Endodermal cell (in vitro differentiated cells): ENCODE results near the gene KRT72. TPM values are rescaled to one million over a fixed set of nuclear protein-coding genes. Genes with fewer than 3 reads are reported as not detected.

Experiments used
- DNase-seq: peaks from one replicate; pipeline ENCODE4 v3.0.0-alpha.2; 2017
- H3K27ac ChIP-seq: 2 replicates; pipeline ENCODE4 v1.5.1; 2013; ENCODE audit warnings: mild to moderate bottlenecking, low read depth, low read length, moderate library complexity
- H3K27me3 ChIP-seq: 2 replicates; pipeline ENCODE4 v1.6.1; 2013; ENCODE audit warnings: mild to moderate bottlenecking, low read length, moderate library complexity; ENCODE audit not compliant: insufficient read depth, control insufficient read depth, poor library complexity, severe bottlenecking
- H3K36me3 ChIP-seq: 2 replicates; pipeline ENCODE4 v1.7.0; 2013; ENCODE audit warnings: mild to moderate bottlenecking, low read length, moderate library complexity; ENCODE audit not compliant: control insufficient read depth, insufficient read depth
- H3K4me1 ChIP-seq: one replicate; pipeline ENCODE4 v1.7.0; 2013; ENCODE audit warnings: low read length; ENCODE audit not compliant: control insufficient read depth, insufficient read depth
- H3K4me3 ChIP-seq: 2 replicates; pipeline ENCODE4 v1.5.1; 2013; ENCODE audit warnings: mild to moderate bottlenecking, low read length, moderate library complexity
- H3K9ac ChIP-seq: 2 replicates; pipeline ENCODE4 v1.6.1; 2013; ENCODE audit warnings: mild to moderate bottlenecking, low read length, moderate library complexity; ENCODE audit not compliant: poor library complexity, severe bottlenecking; ENCODE audit errors: extremely low read depth
- H3K9me3 ChIP-seq: 2 replicates; pipeline ENCODE4 v1.6.1; 2013; ENCODE audit warnings: mild to moderate bottlenecking, low read length, moderate library complexity; ENCODE audit not compliant: control insufficient read depth
- H3K27ac Mint-ChIP-seq: 2 replicates; pipeline ENCODE4 v1.8.0; 2020; ENCODE audit warnings: mixed read lengths
- H3K27me3 Mint-ChIP-seq: 2 replicates; pipeline ENCODE4 v1.8.0; 2021; ENCODE audit warnings: mild to moderate bottlenecking, mixed read lengths; ENCODE audit not compliant: insufficient read depth
- H3K36me3 Mint-ChIP-seq: 2 replicates; pipeline ENCODE4 v1.8.0; 2020; ENCODE audit warnings: low read depth, mixed read lengths
- H3K4me1 Mint-ChIP-seq: 2 replicates; pipeline ENCODE4 v1.8.0; 2020; ENCODE audit warnings: mixed read lengths
- H3K4me3 Mint-ChIP-seq: 2 replicates; pipeline ENCODE4 v1.8.0; 2020; ENCODE audit warnings: mild to moderate bottlenecking, moderate library complexity, mixed read lengths
- H3K9me3 Mint-ChIP-seq: 2 replicates; pipeline ENCODE4 v1.8.0; 2020; ENCODE audit warnings: mild to moderate bottlenecking, mixed read lengths
- WGBS, 2 experiments: methylation state at CpG; one replicate each; pipeline versions ENCODE4 v1.1.5 to v1.1.7; 2013; ENCODE audit warnings: missing lambda C conversion rate in 2 of 2, mixed read lengths in 1 of 2; ENCODE audit not compliant: insufficient coverage in 1 of 2, insufficient read length in 1 of 2; 5-methylcytosine and 5-hydroxymethylcytosine counted together
- total RNA-seq, 2 donors: library from RNA; stranded (reverse); fragmentation: NEBNext Ultra II Directional in 1 of 2; extraction: Animal tissue kit (Norgen Biotek cat#: 25700) in 1 of 2; gene quantifications; 2 replicates in 1 of 2; 3 replicates in 1 of 2; pipeline ENCODE4 v1.2.1, GENCODE V29; 2021
- TF ChIP-seq, protein P1 (sequence below): fragments of 200-600 bp; sonication (generic); conservative IDR thresholded peaks from 2 replicates; pipeline ENCODE4 v1.5.0; 2021; ENCODE audit warnings: antibody characterized with exemption, mild to moderate bottlenecking

The KRT72 gene
- total RNA-seq, 2 donors from 2014 or later = not detected

- no peaks in the 10 kb centered on the region for H3K36me3 Mint-ChIP-seq
- peaks cover 84% of the 10 kb centered on the region for H3K27me3 Mint-ChIP-seq
- H3K27me3 ChIP-seq = peaks cover 34% of the 10 kb centered on the region
- TF ChIP-seq, protein P1, sequence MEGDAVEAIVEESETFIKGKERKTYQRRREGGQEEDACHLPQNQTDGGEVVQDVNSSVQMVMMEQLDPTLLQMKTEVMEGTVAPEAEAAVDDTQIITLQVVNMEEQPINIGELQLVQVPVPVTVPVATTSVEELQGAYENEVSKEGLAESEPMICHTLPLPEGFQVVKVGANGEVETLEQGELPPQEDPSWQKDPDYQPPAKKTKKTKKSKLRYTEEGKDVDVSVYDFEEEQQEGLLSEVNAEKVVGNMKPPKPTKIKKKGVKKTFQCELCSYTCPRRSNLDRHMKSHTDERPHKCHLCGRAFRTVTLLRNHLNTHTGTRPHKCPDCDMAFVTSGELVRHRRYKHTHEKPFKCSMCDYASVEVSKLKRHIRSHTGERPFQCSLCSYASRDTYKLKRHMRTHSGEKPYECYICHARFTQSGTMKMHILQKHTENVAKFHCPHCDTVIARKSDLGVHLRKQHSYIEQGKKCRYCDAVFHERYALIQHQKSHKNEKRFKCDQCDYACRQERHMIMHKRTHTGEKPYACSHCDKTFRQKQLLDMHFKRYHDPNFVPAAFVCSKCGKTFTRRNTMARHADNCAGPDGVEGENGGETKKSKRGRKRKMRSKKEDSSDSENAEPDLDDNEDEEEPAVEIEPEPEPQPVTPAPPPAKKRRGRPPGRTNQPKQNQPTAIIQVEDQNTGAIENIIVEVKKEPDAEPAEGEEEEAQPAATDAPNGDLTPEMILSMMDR = no peak
- H3K9me3 Mint-ChIP-seq = no peaks in the 10 kb centered on the region
- H3K4me1 Mint-ChIP-seq = peaks cover 6% of the 10 kb centered on the region
- H3K4me3 ChIP-seq = no peak overlapping the region
- DNase-seq = peak; percentile 40
- no peak overlapping the region for H3K4me3 Mint-ChIP-seq
- no peaks in the 10 kb centered on the region for H3K4me1 ChIP-seq
- H3K9me3 ChIP-seq = no peaks in the 10 kb centered on the region
- H3K27ac ChIP-seq = no peak overlapping the region
- no peak overlapping the region for H3K9ac ChIP-seq
- no peak overlapping the region for H3K27ac Mint-ChIP-seq
- H3K36me3 ChIP-seq = no peaks in the 10 kb centered on the region
These were observed 3.6 kb upstream of the KRT72 start for GRCh38 chr12:52604859-52605258.

GRCh38 chr12:52603314-52603713 lies 2.1 kb upstream of the KRT72 start:
- Mint-ChIP-seq H3K27ac (no peak overlapping the region), H3K27me3 (peaks cover 85% of the 10 kb centered on the region), H3K4me1 (peaks cover 6% of the 10 kb centered on the region), H3K9me3 (no peaks in the 10 kb centered on the region), H3K4me3 (no peak overlapping the region), H3K36me3 (no peaks in the 10 kb centered on the region)
- TF ChIP-seq, protein P1 = no peak
- Histone ChIP-seq H3K4me1 (no peaks in the 10 kb centered on the region), H3K9ac (no peak overlapping the region), H3K27ac (no peak overlapping the region), H3K27me3 (peaks cover 48% of the 10 kb centered on the region), H3K36me3 (no peaks in the 10 kb centered on the region), H3K9me3 (no peaks in the 10 kb centered on the region), H3K4me3 (no peak overlapping the region)
- WGBS, 2 experiments = 79 to 92% methylated on average over 2 of the region's 2 CpGs
- DNase-seq = peak; percentile 26

DNA sequence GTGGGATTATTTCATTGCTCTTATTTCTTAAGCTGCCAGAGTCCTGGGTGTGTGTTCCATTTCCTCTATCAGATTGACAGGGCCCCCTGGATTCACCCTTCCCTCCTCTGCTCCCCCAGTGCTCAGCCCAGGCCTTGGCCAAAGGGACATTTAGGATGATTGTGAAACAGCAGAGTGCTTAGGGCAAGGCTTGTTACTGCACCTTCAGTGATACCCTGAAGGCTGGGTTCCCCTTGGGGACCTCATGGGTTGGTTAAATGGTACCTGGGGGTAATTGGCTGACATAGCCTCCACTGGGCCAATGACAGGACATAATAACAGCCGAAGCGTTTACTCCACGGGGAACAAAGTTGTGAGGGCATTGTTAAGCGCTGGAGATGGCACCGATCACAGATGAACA lies 1.3 kb upstream of the KRT72 start:
- Histone ChIP-seq H3K4me3 (no peak overlapping the region), H3K9ac (no peak overlapping the region), H3K4me1 (no peaks in the 10 kb centered on the region), H3K27me3 (peaks cover 46% of the 10 kb centered on the region), H3K27ac (no peak overlapping the region), H3K9me3 (no peaks in the 10 kb centered on the region), H3K36me3 (no peaks in the 10 kb centered on the region)
- Mint-ChIP-seq H3K27ac (no peak overlapping the region), H3K9me3 (no peaks in the 10 kb centered on the region), H3K4me1 (peaks cover 6% of the 10 kb centered on the region), H3K36me3 (no peaks in the 10 kb centered on the region), H3K27me3 (peaks cover 85% of the 10 kb centered on the region), H3K4me3 (no peak overlapping the region)
- DNase-seq = peak; percentile 34
- 95% methylated on average over 4 to 5 of the region's 5 CpGs for WGBS, 2 experiments
- TF ChIP-seq, protein P1 = no peak
